ENCODE data around the gene TRIM71. TPM values are rescaled to one million over a fixed set of nuclear protein-coding genes. Genes with fewer than 3 reads are reported as not detected.
"Not testable (repeated sequence)": the region's sequence is repeated elsewhere in the genome, so short reads cannot be mapped to it uniquely, and the experiment has no call there.

TRIM71 gene
- total RNA-seq, 2 donors from 2014 or later, result 11.1 TPM; not detected in 1

DNA sequence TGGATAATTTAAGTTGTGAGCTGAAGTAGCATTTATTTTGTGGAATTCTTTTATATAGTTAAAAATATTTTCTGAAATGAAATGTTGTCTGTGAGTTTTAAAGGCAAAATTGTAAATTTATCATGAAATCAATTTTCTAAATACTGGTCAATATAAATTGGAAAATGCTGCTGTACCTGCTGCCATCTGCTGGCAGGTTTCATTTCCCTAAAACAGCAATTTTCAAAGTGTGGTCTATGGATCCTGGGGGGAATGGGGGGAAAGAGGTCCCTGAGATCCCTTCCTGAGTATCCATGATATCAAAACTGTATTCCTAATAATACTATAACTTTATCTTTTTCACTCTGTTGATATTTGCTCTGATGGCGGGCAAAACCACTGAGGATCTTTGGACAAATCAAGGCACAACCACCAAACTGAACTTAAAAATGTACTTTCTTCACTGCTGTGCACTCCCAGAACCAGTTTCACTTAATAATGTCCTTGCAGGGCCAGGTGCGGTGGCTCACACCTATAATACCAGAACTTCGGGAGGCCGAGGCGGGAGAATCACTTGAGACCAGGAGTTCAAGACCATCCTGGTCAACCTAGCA is 116.4 kb downstream of the TRIM71 start:
- Histone ChIP-seq H3K4me3 (no peak overlapping the region), H3K9me3 (no peaks in the 10 kb centered on the region), H3K36me3 (no peaks in the 10 kb centered on the region), H3K4me1 (replicated peaks) (no peaks in the 10 kb centered on the region), H3K27me3 (replicated peaks; ENCODE audit: insufficient read depth) (no peaks in the 10 kb centered on the region), H3K27ac (no peak overlapping the region)
- intact Hi-C loops (cut with DNase I), result loop anchor here (5.0 kb wide), 1 partner anchor 202 kb away; no protein-coding TSS in a partner anchor
- peak; percentile 11 for DNase-seq (ENCODE audit: low spot score)
- 74% methylated on average over 5 of the region's 5 CpGs for WGBS
- TF ChIP-seq, protein P1, sequence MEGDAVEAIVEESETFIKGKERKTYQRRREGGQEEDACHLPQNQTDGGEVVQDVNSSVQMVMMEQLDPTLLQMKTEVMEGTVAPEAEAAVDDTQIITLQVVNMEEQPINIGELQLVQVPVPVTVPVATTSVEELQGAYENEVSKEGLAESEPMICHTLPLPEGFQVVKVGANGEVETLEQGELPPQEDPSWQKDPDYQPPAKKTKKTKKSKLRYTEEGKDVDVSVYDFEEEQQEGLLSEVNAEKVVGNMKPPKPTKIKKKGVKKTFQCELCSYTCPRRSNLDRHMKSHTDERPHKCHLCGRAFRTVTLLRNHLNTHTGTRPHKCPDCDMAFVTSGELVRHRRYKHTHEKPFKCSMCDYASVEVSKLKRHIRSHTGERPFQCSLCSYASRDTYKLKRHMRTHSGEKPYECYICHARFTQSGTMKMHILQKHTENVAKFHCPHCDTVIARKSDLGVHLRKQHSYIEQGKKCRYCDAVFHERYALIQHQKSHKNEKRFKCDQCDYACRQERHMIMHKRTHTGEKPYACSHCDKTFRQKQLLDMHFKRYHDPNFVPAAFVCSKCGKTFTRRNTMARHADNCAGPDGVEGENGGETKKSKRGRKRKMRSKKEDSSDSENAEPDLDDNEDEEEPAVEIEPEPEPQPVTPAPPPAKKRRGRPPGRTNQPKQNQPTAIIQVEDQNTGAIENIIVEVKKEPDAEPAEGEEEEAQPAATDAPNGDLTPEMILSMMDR (IDR thresholded peaks at IDR 0.05), result peak; percentile 17 to 73 (median 63)
- TF ChIP-seq POLR2A (IDR thresholded peaks at IDR 0.05) (no peak), POLR2AphosphoS5 (IDR thresholded peaks at IDR 0.05) (no peak)

DNA sequence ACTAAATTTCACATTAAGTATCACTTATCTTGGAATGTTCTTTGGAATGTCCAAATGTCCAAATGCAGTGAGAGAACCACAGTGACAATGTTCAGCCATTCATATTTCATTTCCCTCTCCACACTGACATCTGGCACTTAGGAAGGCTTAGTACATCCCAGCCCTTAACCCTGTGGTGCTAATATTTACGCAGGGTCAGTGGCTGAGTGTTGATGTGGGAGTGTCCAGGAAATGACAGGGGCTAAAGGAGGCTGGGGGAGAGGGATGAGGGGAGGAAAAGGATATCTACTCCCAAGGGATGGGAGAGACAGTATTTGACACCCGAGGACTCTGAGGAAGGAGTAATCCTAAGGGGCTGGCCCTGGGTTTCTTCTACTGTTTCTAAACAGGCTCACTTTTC is 119.5 kb downstream of the TRIM71 start:
- no peak for DNase-seq (ENCODE audit: low spot score)
- no peaks in the 10 kb centered on the region for H3K27me3 ChIP-seq (replicated peaks; ENCODE audit: insufficient read depth)
- 77% methylated on average over 2 of the region's 2 CpGs for WGBS
- no peak for TF ChIP-seq POLR2A (IDR thresholded peaks at IDR 0.05)
- no peak for TF ChIP-seq POLR2AphosphoS5 (IDR thresholded peaks at IDR 0.05)
- TF ChIP-seq, protein P1 (IDR thresholded peaks at IDR 0.05), result no peak
- H3K4me1 ChIP-seq (replicated peaks), result no peaks in the 10 kb centered on the region
- H3K27ac ChIP-seq, result no peak overlapping the region
- H3K36me3 ChIP-seq, result no peaks in the 10 kb centered on the region
- no peak overlapping the region for H3K4me3 ChIP-seq
- intact Hi-C loops (cut with DNase I), result no loop called here
- no peaks in the 10 kb centered on the region for H3K9me3 ChIP-seq

DNA sequence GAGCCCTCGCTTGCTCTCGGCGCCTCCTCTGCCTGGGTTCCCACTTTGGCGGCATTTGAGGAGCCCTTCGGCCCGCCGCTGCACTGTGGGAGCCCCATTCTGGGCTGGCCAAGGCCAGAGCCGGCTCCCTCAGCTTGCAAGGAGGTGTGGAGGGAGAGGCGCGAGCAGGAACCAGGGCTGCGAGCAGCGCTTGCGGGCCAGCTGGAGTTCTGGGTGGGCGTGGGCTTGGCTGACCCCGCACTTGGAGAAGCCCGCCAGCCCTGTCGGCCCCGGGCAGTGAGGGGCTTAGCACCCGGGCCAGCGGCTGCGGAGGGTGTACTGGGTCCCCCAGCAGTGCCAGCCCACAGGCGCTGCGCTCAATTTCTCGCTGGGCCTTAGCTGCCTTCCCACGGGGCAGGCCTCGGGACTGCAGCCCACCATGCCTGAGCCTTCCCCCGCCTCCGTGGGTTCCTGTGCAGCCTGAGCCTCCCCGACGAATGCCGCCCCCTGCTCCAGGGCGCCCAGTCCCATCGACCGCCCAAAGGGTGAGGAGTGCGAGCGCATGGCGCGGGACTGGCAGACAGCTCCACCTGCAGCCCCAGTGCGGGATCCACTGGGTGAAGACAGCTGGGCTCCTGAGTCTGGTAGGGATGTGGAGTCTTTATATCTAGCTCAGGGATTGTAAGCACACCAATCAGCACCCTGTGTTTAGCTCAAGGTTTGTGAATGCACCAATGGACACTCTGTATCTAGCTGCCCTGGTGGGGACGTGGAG is 121.9 kb downstream of the TRIM71 start:
- H3K4me3 ChIP-seq; H3K27me3 ChIP-seq (replicated peaks; ENCODE audit: insufficient read depth); H3K36me3 ChIP-seq; DNase-seq (ENCODE audit: low spot score); H3K4me1 ChIP-seq (replicated peaks); H3K27ac ChIP-seq; intact Hi-C loops (cut with DNase I); H3K9me3 ChIP-seq: not testable (repeated sequence)
- WGBS, result 89% methylated on average over 24 of the region's 40 CpGs

DNA sequence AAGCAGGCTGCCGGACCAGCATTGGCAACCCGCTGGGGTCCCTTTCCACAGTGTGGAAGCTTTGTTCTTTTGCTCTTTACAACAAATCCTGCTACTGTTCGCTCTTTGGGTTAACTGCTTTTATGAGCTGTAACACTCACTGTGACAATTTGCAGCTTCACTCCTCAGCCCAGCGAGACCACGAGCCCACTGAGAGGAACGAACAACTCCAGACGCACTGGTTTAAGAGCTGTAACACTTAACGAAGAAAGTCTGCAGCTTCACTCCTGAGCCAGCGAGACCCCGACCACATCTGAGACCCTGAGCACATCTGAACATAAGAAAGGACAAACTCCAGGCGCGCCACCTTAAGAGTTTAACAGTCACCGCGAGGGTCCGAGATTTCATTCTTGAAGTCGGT is 122.9 kb downstream of the TRIM71 start:
- TF ChIP-seq POLR2A (IDR thresholded peaks at IDR 0.05), result no peak
- no peak for TF ChIP-seq POLR2AphosphoS5 (IDR thresholded peaks at IDR 0.05)
- TF ChIP-seq, protein P1 (IDR thresholded peaks at IDR 0.05), result no peak
- no peak for DNase-seq (ENCODE audit: low spot score)
- no peak overlapping the region for H3K4me3 ChIP-seq
- intact Hi-C loops (cut with DNase I), result no loop called here
- H3K36me3 ChIP-seq, result no peaks in the 10 kb centered on the region
- H3K27me3 ChIP-seq (replicated peaks; ENCODE audit: insufficient read depth), result no peaks in the 10 kb centered on the region
- H3K4me1 ChIP-seq (replicated peaks), result no peaks in the 10 kb centered on the region
- WGBS, result 81% methylated on average over 16 of the region's 16 CpGs
- no peaks in the 10 kb centered on the region for H3K9me3 ChIP-seq
- H3K27ac ChIP-seq, result no peak overlapping the region

DNA sequence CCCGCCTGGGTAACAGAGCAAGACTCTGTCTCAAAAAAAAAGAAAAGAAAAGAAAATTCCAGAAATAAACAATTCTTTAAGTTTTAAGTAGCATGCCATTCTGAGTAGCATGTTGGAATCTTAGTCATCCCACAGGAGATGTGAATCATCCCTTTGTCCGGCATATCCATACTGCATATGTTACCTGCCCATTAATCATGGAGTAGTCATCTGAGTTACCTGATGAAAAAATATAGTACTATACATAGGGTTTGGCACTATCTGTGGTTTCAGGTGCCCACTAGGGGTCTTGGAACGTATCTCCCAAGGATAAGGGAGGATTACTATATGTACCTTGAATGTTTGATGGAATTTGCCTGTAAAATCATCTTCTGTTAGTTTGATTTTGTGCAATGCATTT is 127.3 kb downstream of the TRIM71 start:
- no peak overlapping the region for H3K27ac ChIP-seq
- no peak overlapping the region for H3K4me3 ChIP-seq
- WGBS, result 83% methylated on average over 3 of the region's 3 CpGs
- TF ChIP-seq POLR2A (IDR thresholded peaks at IDR 0.05) (no peak), POLR2AphosphoS5 (IDR thresholded peaks at IDR 0.05) (no peak)
- TF ChIP-seq, protein P1 (IDR thresholded peaks at IDR 0.05), result no peak
- intact Hi-C loops (cut with DNase I), result loop anchor here (5.0 kb wide), 2 partner anchors 127 to 427 kb away; no protein-coding TSS in a partner anchor
- no peak for DNase-seq (ENCODE audit: low spot score)
- no peaks in the 10 kb centered on the region for H3K9me3 ChIP-seq
- H3K36me3 ChIP-seq, result no peaks in the 10 kb centered on the region
- no peaks in the 10 kb centered on the region for H3K4me1 ChIP-seq (replicated peaks)
- H3K27me3 ChIP-seq (replicated peaks; ENCODE audit: insufficient read depth), result no peaks in the 10 kb centered on the region

DNA sequence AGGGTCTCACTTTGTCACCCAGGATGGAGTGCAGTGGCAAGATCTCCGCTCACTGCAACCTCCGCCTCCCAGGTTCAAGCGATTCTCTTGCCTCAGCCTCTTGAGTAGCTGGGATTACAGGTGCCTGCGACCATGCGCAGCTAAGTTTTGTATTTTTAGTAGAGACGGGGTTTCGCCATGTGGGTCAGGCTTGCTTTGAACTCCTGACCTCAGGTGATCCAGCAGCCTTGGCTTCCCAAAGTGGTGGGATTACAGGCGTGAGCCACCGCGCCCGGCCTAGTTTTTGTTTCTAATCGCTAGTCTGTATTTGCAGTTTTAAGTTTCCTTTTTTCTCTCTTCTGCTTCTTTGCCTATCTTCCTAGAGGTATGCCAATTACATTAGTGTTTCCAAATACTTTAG is 127.8 kb downstream of the TRIM71 start:
- H3K9me3 ChIP-seq; H3K4me3 ChIP-seq; DNase-seq (ENCODE audit: low spot score); H3K36me3 ChIP-seq; H3K27me3 ChIP-seq (replicated peaks; ENCODE audit: insufficient read depth); H3K27ac ChIP-seq; H3K4me1 ChIP-seq (replicated peaks): not testable (repeated sequence)
- intact Hi-C loops (cut with DNase I), result loop anchor here (5.0 kb wide), 2 partner anchors 127 to 427 kb away; no protein-coding TSS in a partner anchor
- 86% methylated on average over 12 of the region's 12 CpGs for WGBS

Measured in prostate gland (tissue), 2 donors.